ENCODE measurements around the gene FOXF1.

FOXF1 gene

DNA sequence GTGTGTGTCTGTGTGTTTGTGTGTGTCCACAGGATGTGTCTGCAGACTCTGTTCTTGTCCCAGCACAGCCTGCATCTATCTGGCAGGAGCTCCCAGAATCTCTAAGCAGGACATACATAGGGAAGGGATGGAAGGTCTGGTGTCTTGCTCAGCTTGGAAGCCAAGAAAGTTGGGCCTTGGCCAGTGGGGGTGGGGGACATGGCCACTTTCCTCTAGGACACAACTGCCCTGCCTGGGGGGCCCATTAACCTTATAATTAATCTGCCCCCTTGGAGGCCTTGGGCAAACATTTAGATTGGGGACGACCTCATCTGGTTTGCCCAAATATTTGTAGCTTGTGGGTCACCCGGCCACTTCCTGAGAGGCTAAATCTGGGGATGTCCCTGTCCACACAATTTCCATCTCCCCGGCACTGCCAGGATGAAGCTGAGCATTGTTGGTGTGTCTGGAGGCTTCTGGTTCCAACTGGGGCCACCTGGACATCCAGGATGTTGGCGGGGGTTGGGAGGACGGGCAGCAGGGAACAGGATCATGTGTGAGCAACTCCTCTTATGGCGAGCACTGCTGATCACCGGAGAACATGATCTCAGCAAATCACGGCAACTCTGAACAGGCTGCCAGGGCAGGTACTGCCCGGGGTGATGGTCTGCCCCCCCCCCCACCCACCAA lies 17.2 kb upstream of the FOXF1 start:
- DNase-seq (ENCODE audit: low spot score), result no peak

DNA sequence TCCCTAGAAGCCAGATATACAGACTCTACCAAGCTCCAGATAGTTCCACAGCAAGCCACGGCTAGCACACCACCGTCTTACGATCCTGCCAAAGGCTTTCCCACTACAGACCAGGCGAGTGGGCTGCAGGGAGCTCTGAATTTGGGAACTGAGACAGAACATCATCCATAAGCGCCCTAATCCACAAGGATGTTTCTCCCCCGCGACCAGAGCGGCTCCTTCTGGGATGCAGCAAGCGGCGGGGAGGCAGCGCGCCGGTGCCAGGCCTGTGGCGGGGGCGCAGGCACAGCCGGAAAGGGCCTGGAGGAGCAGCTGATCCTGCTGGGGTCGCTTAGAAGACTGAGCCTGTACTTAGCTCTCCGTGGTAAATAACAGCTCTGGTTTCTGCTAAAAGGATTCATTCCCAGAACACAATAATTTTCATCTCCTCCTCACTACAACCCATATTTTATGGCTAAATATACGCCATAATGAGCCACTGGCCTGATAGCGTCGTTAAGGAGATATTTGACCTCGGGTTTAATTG lies 16.2 kb upstream of the FOXF1 start:
- DNase-seq (ENCODE audit: low spot score), result no peak

DNA sequence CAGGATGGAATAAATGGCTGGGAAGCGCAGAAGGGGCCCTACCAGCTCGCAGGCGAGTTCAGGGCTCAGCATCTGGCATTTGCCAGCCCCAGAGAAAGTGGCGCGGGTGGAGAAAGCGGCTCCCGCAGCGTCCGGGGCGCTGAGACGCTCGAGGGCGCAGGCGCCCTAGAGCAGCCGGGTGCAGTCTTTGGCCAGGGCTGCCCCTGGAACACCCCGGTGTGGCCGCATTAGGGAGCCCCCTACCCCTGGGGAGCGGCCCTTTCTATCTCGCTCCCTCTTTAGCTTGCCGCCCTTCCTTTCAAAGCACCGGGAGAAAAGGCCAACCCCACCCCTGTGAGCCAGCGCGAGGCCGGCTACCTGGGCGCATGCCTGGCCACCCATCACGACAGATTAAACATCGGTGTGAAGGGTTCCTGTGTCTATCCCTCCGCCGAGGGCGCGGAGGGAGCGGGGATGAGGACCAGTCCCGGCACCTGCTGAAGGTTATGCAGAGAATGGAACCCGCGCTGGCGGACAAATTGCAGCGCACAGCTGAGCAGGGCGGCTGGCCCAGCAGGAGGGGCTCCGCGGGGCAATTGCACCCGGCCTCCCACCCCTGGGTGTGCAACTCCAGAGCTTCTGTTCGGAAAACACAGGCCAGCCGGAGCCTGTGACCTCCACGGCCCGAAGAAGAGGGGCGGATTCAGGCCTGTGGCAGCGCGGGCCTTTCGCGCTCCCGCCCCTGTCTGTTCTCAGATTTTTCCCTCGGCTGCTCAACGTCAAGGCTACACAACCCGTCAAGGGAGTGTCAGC lies 15.6 kb upstream of the FOXF1 start:
- no peak for DNase-seq (ENCODE audit: low spot score)

DNA sequence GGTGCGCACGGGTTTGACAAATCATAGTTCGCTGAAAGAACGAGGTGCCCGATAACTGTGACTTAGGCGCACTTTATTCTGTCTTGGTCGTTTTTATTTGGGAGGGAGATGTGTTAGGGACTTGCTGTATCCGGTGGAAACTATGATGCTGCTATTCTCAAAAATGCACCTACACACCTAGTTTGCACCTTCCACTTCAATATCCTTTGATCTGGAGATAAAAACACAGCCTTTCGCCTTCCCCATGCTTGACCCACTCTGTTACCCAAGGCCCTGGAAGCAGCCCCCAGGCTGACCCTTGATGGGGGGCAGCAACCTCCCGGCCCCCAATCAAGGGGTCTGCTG lies 15.0 kb upstream of the FOXF1 start:
- no peak for DNase-seq (ENCODE audit: low spot score)

DNA sequence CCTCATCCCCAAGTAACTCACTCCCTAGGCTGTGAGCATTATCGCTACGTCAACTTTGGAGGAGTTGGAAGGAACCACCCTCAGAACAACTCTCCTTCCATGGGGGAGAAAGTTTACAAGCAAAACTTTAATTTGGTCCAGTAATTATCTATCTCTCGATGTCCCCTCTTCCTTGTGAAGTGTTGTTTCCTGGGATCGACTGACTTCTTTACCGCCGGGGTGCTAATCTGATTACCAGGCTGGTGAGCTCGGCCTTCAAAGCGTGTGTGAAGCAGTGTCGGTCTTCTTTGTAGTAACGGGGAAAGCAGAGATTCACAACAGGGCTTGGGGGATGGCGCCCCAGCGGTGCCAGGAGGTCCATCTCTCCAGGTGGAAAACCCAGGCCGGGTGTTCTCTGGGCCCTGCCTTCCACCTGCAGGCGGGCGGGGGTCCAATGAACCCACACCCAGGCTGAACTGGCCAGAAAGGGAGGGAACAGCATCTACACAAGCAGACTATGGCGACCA lies 14.5 kb upstream of the FOXF1 start:
- DNase-seq (ENCODE audit: low spot score), result no peak

DNA sequence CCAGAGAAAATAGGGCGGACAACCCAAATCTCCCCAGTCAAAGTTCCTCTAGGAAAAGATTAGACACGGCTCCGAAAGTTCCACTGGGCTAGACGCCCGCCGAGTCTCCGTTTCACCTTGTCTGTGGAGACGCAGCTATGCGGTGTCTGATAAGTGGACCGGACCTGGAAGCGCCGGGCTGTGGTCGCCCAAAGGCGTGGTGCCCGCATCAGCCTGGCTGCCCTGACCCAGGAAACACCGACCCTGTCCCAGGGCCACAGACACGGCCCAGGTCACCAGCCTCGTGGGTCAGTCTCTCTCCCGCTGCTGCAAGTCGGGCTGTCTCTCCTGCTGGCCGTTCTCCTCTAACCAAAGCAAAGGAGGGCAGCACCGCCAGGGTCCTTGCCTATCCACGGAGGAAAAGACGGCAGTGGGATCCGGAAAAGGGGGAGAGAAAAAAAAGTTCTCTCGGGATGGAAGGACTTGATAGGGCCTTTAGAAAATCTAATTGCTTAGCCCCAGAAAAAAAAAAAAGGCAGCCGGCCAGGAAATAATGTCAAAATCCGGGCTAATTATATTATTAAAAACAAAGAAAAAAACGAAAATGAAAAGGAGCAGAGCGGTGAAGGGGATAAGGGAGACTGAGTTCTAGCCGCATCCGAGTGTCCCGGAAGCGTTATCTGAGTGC lies 13.9 kb upstream of the FOXF1 start:
- no peak for DNase-seq (ENCODE audit: low spot score)

DNA sequence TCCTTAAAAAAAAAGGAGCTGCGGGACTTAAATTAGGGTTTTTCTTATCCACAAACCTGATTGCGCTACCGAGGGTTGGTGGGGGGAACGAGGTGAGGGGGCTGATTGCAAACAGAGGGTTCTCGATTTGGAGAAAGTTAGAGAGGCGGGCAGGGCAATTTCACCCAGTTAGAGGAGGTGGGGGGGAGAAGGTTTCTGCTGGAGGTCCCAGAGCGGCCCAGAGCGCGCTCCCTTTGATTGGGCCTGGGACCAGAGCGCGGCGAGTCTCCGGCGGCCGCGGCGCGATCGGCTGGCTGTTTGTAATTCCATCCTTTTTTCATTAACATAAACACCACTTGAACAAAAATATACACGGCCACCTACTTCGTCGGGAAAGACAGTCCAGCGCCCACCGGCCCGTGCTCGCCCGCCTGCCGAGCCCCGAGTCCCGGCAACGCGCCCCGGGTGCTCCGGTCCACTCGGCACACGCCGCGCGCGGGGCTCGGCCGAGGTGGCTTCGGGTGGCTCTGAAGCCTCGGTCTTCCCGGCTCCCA lies 13.3 kb upstream of the FOXF1 start:
- no peak for DNase-seq (ENCODE audit: low spot score)

DNA sequence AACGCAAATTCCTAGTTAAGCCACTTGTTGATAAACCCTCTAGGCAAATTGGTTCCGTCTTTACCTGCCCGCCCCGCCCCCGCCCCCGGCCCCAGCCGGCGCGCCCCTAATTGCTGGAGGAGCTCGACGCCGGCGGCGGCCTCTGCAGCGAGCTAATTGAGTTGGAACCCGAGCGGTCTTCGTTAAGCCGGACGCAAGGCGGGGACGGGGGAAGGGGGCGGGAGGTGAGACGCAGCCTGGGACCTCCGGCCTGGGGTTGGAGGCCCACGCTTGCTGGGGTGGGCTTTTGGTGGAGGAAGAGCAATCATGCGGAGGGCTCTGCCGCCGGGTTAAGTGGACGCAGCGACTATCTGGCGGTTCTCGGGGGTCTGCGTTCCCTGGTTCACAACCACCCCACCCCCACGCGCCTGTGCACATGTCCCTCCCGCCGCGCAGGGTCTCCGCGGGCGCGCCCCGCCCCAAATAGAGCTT lies 12.7 kb upstream of the FOXF1 start:
- DNase-seq (ENCODE audit: low spot score), result no peak

DNA sequence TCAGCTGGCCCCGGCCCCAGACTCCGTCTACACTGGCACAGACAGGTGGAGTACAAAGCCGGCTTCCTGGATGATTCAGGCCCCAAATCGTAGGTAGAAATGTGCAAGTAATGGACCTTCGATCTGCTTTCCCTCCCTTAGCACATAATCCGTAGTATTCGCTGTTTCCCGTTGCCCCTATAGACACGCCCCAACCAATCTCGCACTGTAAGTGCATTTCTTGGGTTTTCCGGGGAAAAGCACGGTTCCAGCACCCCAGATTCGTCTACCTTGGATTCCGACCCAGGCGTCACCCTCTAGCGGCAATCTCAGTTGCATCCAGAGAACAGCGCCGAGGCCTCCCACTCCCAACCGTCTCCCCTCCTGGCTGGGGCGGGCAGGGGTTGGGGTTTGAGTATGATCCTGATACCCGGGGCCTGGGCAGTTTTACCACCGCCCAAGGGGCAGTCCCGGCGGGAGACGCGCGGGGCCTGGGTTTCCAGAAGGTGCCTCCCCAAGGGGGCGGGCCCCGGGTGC lies 12.1 kb upstream of the FOXF1 start:
- no peak for DNase-seq (ENCODE audit: low spot score)

DNA sequence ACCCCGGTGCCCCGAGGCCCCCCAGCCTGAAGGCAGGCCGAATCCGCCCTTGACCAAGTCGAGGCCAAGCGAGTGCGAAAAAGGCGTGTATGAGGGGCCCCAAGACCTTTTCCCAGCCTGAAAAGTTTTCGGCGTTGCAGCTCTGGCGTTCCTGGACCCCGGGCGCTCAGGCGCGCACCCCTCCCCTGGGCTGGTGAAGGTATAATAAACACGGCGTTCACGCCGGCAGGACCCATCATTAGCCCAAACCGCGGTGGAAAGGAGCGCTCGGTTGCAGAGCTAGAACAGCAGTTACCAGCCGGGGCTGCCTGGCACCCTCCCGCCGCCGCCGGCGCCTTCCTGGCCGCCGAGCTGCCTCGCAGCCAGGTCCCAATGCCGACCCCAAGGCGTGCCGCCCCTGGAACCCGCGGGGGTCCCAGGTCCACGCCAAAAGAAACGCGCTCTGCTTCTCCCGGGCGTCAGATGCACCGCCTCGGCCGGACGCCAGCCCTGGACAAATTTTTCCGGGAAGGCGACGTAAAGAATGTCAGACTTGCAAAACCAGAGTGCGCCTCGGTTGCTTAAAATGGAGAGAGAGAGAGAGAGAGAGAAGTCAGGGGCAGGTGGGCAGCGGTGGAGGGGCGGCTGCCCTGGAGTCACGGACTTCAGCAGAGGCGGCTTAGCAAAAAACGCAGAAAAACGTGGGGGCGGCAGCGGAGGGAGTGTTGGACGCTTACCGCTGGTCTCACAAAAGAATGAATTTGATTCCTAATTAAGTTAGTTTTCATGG lies 11.5 kb upstream of the FOXF1 start:
- DNase-seq (ENCODE audit: low spot score), result no peak

DNA sequence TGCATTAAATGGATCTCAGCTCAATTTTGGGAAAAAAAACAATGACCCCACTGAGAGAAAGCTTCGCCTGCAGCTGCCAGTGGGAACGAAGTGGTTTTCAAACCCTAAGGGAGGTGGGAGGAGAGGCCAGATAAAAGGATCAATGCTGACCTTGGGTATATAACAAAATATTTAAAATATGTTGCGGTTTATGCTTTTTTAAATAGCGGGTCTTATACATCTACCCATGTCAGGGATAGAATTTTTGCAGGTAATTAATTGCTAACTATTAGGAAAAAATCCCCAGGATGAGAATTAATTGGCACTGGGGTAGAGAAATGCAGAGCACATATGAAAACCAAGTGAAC lies 10.9 kb upstream of the FOXF1 start:
- no peak for DNase-seq (ENCODE audit: low spot score)

DNA sequence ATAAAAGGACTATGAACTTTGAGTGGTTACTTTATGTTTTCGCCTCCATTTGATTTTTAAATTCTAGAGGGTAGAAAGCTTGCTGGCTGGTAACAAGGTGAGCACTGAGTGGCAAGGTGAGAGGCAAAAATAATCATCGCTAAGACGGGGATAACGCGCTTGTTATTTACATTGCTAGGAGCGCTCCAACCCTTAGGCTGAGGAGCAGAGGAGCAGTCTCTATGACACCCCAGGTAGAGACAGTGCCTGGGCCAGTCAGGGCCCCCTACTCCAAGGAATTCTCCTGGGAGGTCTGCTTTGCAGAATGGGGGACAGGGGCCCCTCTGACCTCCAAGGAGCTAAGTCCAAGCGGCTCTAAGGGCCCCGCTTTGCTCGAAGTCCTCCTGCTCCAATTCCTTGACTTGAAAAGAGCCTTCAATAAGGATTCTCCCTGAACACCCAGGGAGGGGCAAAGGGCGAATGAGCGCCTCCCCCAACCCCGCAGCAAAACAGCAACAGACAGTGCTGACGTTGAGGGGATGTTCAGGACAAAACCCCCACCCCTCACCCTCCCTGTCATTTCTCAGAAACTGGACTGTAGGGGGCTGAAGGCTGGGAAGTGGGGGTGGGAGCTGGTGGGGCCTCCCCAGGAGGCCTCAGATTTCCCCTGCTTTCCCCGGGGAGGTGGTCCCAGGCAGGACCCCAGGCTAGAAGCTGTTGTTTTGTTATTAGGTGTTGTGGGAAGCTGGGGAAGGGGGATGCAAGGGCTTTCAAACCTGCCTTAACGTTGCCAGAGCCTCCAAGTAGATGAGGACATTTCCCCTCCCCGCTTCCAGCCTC lies 10.2 kb upstream of the FOXF1 start:
- no peak for DNase-seq (ENCODE audit: low spot score)

DNA sequence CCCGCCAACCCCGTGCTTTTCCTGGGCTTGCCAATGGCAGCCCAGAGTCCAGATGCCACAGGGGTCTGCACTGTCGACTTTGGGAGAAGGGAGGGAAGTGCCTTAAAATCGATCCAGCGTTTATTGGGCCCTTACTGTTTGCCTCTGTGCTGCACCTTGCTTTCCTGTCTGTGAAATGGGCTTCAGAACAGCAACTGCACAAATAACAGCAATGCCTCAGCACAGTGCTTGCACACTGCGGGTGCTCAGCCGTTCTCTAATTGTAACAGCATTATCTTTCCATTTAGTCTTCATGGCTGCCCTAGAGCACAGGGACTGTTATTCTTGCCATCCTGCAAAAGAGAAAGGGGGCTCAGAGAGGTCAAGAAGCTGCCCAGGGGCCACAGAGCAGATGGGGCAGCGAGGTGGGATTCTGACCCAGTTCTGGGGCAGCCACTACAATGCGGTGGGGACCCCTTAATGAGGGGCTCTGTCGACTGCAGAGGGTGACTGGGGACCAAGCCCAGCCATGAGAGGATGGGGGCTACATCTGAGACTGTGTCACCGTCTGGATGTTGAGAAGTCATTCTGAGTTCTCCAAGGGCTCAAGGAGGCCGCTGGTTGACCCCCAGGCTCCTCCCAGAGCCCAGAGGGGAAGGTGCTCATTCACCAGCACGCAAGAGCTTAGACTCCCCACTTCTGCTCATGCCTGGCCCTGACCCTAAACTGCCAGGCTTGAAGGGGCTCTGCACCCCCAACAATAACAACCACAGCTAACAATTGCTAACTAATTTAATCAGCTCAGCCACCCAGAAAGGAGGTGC lies 9.4 kb upstream of the FOXF1 start:
- no peak for DNase-seq (ENCODE audit: low spot score)

DNA sequence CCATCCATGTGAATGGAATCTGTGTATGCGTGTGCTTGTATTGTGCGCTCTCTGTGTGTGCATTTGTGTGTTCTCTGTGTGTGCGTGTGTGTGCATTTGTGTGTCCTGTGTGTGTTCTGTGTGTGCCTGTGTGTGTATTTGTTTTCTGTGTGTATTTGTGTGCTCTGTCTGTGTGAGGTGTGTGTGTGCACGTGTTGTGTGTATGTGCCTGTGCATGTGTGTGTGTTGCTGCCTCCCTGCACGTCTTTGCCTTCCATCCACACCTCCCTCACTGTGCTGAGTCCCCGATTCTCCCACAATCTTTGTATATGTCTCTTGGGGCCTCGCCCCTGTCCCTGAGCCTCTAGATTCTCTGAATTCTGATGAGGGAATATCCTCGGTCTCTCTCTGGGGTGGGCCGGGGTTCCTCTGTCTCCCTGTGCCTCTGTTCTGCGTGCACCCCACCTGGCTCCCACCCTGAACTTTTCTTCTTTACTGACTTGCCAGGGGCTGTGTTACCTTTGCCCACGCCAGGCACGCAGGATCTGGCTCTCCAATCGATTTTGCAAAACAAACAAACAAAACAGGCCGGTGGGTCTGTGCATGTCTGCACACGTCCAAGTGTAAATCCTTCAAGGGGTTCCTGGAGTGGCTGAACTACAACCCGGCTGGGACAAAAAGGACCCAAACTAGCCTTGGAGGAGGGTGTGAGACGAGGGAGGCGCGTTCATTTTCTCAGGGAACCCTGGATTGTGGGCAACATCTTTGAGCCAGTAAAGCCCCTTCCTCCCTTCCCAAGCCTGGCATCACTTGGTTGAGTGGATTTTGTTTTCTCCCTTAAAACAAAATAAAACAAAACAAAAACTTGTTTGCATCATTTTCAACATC lies 8.1 kb upstream of the FOXF1 start:
- DNase-seq (ENCODE audit: low spot score), result no peak

DNA sequence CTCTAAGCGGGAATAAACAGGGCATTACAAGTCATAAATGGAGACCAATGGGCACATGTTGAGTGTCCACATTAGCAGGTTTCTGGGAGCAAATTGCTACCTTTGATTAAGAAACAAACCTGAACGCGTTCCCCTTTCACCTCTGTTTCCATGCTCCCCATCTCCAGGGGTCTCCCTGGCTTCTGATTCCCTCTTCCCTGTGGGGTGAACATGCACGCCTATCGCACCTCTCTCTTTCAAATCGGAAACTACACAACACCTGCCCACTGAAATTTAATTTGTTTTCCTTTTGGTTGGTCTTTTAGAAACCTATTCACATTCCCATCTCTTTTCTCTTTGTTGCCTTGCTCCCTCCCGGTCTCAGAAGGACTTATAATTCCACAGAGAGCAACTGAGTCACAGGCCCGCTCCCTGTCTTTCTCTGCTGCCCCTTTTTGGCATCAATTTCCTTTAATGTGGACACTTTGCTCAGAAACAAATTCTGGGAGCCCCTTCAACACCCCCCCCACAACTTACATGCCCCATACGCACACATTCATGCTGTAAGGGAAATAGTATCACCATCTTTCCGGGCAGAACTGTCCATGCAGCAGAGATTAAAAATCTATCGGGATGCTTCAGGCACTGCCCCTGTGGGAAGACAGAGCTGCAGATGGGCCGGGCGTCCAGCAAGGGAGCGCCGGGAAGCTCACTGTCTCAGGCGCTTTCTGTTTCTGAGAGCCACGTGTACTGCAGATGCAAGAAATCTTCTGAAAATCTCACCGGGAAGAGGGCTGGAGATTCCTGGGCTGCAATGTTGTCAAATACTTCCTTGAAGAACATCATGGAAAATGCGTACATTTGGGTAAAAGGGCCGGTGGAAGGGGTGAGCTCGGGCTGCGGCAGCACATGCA lies 7.2 kb upstream of the FOXF1 start:
- no peak for DNase-seq (ENCODE audit: low spot score)

DNA sequence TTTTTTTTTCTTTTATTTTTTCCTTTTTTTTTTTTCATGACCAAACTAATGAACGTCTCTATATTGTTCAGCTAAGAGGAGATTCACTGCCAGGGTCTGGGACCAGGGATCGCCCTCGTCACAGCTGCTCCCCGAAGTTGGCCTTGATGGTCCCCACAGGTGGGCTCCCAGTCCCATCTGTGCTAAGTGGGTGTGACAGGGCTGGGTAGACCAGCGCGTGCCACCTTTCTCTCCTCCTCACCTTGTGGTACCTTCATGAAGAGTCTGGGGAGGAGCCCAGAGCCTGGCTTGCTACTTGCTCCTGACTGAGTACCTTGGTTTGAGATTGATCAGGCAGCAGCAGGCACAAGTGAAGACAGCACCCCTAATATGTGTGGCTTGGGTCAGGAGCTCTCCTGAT lies 6.5 kb upstream of the FOXF1 start:
- DNase-seq (ENCODE audit: low spot score), result no peak

DNA sequence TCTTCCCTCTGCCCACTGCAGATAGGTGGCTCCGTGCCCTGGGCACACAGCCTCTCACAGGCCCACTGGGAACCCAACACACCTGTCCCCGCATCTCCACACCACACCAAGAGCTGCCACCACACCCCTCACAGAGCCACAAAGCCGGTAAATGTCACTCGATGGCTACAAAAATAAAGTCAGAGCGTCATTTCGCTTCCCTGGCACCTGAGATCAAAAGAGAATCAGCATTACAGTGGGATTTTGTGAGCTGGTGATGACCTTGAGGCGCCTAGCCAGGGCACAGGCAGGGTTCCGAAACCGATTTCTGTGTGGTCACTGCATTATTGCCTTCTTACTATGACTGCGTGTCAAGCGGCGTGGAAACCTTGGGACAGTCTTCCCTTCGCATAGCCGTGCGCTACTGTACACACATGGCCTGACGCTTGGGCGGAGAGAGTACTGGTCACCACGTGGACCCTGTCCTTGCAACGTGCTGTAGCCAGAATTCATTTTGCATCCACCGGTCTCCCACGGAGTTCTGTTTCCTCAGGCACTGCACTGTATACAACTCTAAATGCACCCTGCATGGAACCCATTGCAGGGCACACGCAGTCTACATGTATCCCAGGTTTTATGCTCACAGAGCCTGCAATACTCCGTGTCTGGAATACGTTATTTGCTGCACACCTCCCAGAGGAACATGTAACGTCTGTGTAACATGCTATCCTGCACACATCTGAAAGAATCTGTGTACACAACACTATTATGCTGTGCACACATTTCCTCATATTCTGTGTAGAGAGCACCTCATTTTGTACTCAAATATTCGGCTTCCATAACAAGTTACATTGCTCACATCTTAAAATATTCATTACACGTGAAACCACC lies 5.8 kb upstream of the FOXF1 start:
- no peak for DNase-seq (ENCODE audit: low spot score)

Data from CD4-positive, alpha-beta T cell treated with Interleukin-15 for 4 hours (primary cell).